HFFc6 (cell line): ENCODE data around the gene PHLDB2. TPM values are rescaled to one million over a fixed set of nuclear protein-coding genes. Genes with fewer than 3 reads are reported as not detected.

Experiments
- DNase-seq: peaks from one replicate; pipeline ENCODE4 v3.0.0-alpha.2; 2018
- H3K27ac Mint-ChIP-seq: 2 replicates; pipeline ENCODE4 v1.8.0; 2020; ENCODE audit warnings: mild to moderate bottlenecking, mixed read lengths
- H3K27me3 Mint-ChIP-seq: 2 replicates; pipeline ENCODE4 v1.8.0; 2021; ENCODE audit warnings: mild to moderate bottlenecking, moderate library complexity, mixed read lengths; ENCODE audit not compliant: insufficient read depth
- H3K36me3 Mint-ChIP-seq: 2 replicates; pipeline ENCODE4 v1.8.0; 2021; ENCODE audit warnings: low read depth, mixed read lengths
- H3K4me1 Mint-ChIP-seq: 2 replicates; pipeline ENCODE4 v1.8.0; 2020; ENCODE audit warnings: low read depth, mixed read lengths
- H3K4me3 Mint-ChIP-seq: 2 replicates; pipeline ENCODE4 v1.8.0; 2020; ENCODE audit warnings: mild to moderate bottlenecking, moderate library complexity, mixed read lengths
- H3K9me3 Mint-ChIP-seq: 2 replicates; pipeline ENCODE4 v1.8.0; 2020; ENCODE audit warnings: mild to moderate bottlenecking, mixed read lengths
- total RNA-seq, 6 experiments: library from RNA; stranded (reverse); fragmentation: NEBNext Ultra II Directional; extraction: Animal tissue kit (Norgen Biotek cat#: 25700); gene quantifications; 2 replicates in 1 of 6; 3 replicates in 5 of 6; pipeline ENCODE4 v1.2.3, GENCODE V29; 2021
- TF ChIP-seq, protein P1 (sequence below): fragments of 200-600 bp; sonication (generic); IDR thresholded peaks from 2 replicates; pipeline ENCODE4 v1.5.0; 2021; ENCODE audit warnings: antibody characterized with exemption, mild to moderate bottlenecking

The PHLDB2 gene
- total RNA-seq, 6 experiments from 2014 or later = 35.4 to 55.9 (median 37.6) TPM

DNA sequence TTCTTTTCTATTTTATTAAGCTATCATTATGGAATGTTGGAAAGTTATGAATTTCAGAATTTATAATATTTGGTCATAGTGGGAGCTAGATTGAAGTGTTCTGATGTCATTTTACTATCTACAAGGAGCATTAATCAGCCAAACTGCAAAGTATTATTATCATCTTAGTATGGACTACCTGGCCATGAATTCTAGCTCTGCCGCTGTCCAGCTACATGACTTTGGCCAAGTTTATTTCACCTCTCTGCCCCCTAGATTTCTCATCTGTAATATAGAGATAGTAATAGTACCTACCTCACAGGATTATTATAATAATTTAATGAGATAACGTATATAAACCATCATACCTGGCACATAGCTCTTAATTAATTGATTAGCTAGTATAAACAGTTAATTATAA is 92.0 kb downstream of the PHLDB2 start:
- H3K27me3 Mint-ChIP-seq = no peaks in the 10 kb centered on the region
- H3K4me3 Mint-ChIP-seq = no peak overlapping the region
- TF ChIP-seq, protein P1, sequence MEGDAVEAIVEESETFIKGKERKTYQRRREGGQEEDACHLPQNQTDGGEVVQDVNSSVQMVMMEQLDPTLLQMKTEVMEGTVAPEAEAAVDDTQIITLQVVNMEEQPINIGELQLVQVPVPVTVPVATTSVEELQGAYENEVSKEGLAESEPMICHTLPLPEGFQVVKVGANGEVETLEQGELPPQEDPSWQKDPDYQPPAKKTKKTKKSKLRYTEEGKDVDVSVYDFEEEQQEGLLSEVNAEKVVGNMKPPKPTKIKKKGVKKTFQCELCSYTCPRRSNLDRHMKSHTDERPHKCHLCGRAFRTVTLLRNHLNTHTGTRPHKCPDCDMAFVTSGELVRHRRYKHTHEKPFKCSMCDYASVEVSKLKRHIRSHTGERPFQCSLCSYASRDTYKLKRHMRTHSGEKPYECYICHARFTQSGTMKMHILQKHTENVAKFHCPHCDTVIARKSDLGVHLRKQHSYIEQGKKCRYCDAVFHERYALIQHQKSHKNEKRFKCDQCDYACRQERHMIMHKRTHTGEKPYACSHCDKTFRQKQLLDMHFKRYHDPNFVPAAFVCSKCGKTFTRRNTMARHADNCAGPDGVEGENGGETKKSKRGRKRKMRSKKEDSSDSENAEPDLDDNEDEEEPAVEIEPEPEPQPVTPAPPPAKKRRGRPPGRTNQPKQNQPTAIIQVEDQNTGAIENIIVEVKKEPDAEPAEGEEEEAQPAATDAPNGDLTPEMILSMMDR = no peak
- H3K4me1 Mint-ChIP-seq = peaks cover 35% of the 10 kb centered on the region
- peaks cover 41% of the 10 kb centered on the region for H3K36me3 Mint-ChIP-seq
- no peak for DNase-seq
- H3K9me3 Mint-ChIP-seq = no peaks in the 10 kb centered on the region
- no peak overlapping the region for H3K27ac Mint-ChIP-seq

DNA sequence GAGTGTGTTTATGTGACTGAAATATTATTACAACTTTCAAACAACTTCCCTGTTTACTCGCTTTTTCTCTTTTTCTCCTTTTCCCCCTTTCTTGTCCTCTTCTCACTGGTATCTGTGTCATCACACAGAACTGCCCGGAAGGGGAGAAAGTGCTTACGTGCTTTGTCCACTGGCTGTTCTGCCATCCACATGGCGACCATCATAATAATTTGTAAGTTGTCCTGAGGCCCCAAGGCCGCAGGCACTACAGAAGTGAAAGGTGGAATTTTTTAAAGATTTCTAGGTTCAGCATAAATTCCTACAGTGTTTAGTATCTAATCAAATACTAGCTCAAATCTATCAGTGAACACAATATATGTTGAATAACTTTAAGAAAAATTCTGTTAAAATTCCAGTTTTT is 93.0 kb downstream of the PHLDB2 start:
- Mint-ChIP-seq H3K9me3 (no peaks in the 10 kb centered on the region), H3K4me1 (peaks cover 30% of the 10 kb centered on the region), H3K27me3 (no peaks in the 10 kb centered on the region), H3K27ac (no peak overlapping the region), H3K36me3 (peaks cover 41% of the 10 kb centered on the region), H3K4me3 (no peak overlapping the region)
- TF ChIP-seq, protein P1 = no peak
- DNase-seq = no peak

DNA sequence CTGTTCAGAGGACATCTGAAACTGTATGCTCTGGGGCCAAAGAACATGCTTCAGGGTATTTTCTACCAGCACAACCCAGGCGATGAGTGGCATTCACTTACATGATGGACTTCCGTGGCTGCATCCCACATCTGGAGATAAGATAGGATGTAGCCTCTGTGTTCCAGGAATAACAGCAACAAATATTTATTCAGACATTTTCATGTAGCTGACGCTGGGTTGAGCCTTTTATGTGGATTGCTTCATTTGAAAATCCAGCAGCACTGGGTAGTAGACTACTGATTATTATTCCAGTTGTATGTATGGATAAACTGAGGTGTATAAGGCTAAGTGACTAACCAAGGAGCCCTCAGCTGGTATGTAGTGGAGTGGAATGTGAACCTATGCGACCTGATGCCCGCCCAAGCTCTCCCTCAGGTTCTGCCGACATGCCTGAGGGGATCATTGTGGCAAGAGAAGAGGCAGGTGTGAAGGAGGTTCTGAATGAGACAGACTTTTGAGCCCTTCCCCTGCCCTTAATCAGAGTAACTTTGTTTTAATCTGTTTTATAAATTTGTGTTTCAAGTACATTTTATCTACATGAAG is 93.9 kb downstream of the PHLDB2 start:
- H3K27ac Mint-ChIP-seq = no peak overlapping the region
- peaks cover 44% of the 10 kb centered on the region for H3K36me3 Mint-ChIP-seq

DNA sequence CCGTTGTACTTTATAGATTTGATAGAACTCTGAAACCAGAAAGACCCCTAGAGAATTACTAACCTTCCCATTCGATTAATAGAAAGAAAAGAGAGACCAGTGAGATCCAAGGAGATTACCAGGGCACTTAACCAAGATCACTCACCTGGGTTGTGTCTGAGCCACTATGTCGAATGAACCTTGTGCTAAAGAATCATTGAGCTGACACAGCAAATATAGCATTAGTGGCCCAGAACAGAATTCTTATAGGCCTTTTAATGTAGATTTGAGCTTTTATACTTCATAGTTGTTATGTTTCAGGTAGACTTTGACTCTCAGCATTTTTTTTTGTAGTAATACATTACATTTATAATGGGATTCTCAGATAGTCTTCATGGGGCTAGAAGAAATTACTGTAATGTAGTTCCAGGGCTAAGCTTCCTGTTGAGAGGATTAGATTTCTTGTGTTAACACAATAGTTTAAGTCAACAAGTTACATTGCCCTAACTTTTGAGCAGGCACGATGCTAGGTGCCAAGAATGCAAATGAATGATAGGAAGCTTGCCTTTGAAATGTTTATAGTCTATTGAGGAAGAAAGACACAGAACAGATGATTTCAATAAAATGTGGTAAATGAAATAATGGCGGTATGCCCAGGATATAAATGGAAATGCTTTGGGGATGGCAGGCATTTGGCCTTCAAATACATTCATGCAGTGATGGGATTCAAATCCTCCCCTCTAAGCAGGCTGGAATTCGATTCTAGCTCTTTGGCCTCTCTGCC is 95.3 kb downstream of the PHLDB2 start:
- H3K4me3 Mint-ChIP-seq = no peak overlapping the region
- TF ChIP-seq, protein P1 = no peak
- 0 out of 2 replicates have a peak overlapping the region, but pooled peaks have one; percentile 1 for H3K27ac Mint-ChIP-seq
- peaks cover 47% of the 10 kb centered on the region for H3K36me3 Mint-ChIP-seq
- H3K9me3 Mint-ChIP-seq = no peaks in the 10 kb centered on the region
- DNase-seq = peak; percentile 10
- H3K4me1 Mint-ChIP-seq = peaks cover 23% of the 10 kb centered on the region
- no peaks in the 10 kb centered on the region for H3K27me3 Mint-ChIP-seq

More for the DNA sequence above, 93.9 kb downstream of the PHLDB2 start:
- Mint-ChIP-seq H3K9me3 (no peaks in the 10 kb centered on the region), H3K4me1 (peaks cover 26% of the 10 kb centered on the region), H3K4me3 (no peak overlapping the region), H3K27me3 (no peaks in the 10 kb centered on the region)
- DNase-seq = no peak
- TF ChIP-seq, protein P1 = no peak

DNA sequence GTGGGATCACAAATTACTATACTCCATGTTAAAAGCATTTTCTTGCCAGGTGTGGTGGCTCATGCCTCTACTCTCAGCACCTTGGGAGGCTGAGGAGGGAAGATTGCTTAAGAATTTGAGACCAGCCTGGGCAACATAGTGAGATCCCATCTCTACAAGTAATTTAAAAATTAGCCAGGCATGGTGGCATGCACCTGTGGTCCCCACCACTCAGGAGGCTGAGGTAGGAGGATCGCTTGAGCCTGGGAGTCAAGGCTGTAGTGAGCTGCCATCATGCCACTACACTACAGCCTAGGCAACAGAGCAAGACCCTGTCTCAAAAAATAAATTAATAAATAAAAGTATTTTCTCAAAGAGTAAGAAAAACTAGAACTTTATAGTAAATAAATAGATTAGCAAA is 96.8 kb downstream of the PHLDB2 start:
- no peak for DNase-seq
- no peak overlapping the region for H3K27ac Mint-ChIP-seq
- no peaks in the 10 kb centered on the region for H3K27me3 Mint-ChIP-seq
- H3K4me1 Mint-ChIP-seq = peaks cover 23% of the 10 kb centered on the region
- H3K4me3 Mint-ChIP-seq = no peak overlapping the region
- H3K36me3 Mint-ChIP-seq = peaks cover 45% of the 10 kb centered on the region
- TF ChIP-seq, protein P1 = no peak
- no peaks in the 10 kb centered on the region for H3K9me3 Mint-ChIP-seq
